HepG2 (cell line): Measurements from ENCODE around the gene NXPH1. TPM values are rescaled to one million over a fixed set of nuclear protein-coding genes. Genes with fewer than 3 reads are reported as not detected.
A peak's percentile ranks its signal among the peaks of the same experiment; 100 is the strongest.

Experiments used
- ATAC-seq: fragments of 200-7000 bp; cut with Tn5 transposase; 3 replicates; pipeline ENCODE4 v1.9.1; 2020; ENCODE audit warnings: mild to moderate bottlenecking, moderate library complexity
- BruUV-seq: library from RNA; stranded (reverse); fragments of 400-500 nt; replicated peaks from 2 replicates; lab custom pipeline; 2021; lab: Mats Ljungman, UMichigan
- CTCF ChIA-PET: fragments of 300-600 bp; formaldehyde crosslinking; extraction: SDS; loops from one replicate; lab custom pipeline; 2021; ENCODE audit warnings: low total read pairs, inconsistent platforms, low intra/inter-chr PET ratio; lab: Yijun Ruan, JAX
- POLR2A ChIA-PET: fragments of 350-600 bp; sonication (Branson Sonifier 250); formaldehyde crosslinking; loops from one replicate; lab custom pipeline; 2020; ENCODE audit warnings: antibody characterized with exemption, inconsistent platforms; lab: Yijun Ruan, JAX
- DNase-seq: peaks from one replicate; pipeline ENCODE4 v3.0.0-alpha.2; 2015; ENCODE audit warnings: low spot score
- FAIRE-seq: peaks from 3 replicates; lab custom pipeline; 2011; peaks lifted over from hg19 to GRCh38; lab: Jason Lieb, UNC
- H2AFZ ChIP-seq: one replicate; pipeline ENCODE4 v1.6.1; 2011; ENCODE audit warnings: low read length, inconsistent platforms
- H3K27ac ChIP-seq: fragments of 300-600 bp; 3 replicates; pipeline ENCODE4 v1.8.0; 2011; ENCODE audit warnings: mixed run types, mild to moderate bottlenecking, mixed read lengths, low read length, inconsistent platforms; ENCODE audit not compliant: insufficient read depth; ENCODE audit errors: extremely low read length
- H3K27me3 ChIP-seq, 2 experiments: fragments of 200-600 bp in 1 of 2; 2 replicates in 1 of 2; 3 replicates in 1 of 2; pipeline versions ENCODE4 v1.6.0 to v1.8.0; 2011; ENCODE audit warnings: low read length in 2 of 2, mild to moderate bottlenecking in 2 of 2, moderate library complexity in 2 of 2, inconsistent platforms in 1 of 2; ENCODE audit not compliant: insufficient read depth in 2 of 2, control insufficient read depth in 1 of 2
- H3K36me3 ChIP-seq, 2 experiments: fragments of 200-600 bp in 1 of 2; replicated peaks in 1 of 2; 2 replicates in 1 of 2; 3 replicates in 1 of 2; pipeline versions ENCODE4 v1.5.1 to v1.8.0; 2011; ENCODE audit warnings: low read length in 2 of 2, inconsistent platforms in 1 of 2; ENCODE audit not compliant: insufficient read depth in 2 of 2, control insufficient read depth in 1 of 2
- H3K4me1 ChIP-seq: 2 replicates; pipeline ENCODE4 v1.5.1; 2012; ENCODE audit warnings: low read length, inconsistent platforms; ENCODE audit not compliant: insufficient read depth
- H3K4me2 ChIP-seq: 2 replicates; pipeline ENCODE4 v1.6.0; 2011; ENCODE audit warnings: low read depth, low read length, inconsistent platforms
- H3K4me3 ChIP-seq, 3 experiments: fragments of 200-600 bp in 1 of 3; sonication (generic), shearing (Covaris generic) in 1 of 3; replicated peaks in 1 of 3; 2 replicates each; pipeline ENCODE4 v1.5.1; 2011 to 2016; ENCODE audit warnings: low read length in 3 of 3, inconsistent platforms in 2 of 3, low read depth in 2 of 3, mild to moderate bottlenecking in 2 of 3, control low read depth in 1 of 3, mixed read lengths in 1 of 3; ENCODE audit not compliant: insufficient read depth in 1 of 3
- H3K79me2 ChIP-seq: one replicate; pipeline ENCODE4 v1.6.1; 2011; ENCODE audit warnings: low read length, inconsistent platforms; ENCODE audit not compliant: insufficient read depth
- H3K9ac ChIP-seq: 2 replicates; pipeline ENCODE4 v1.6.0; 2011; ENCODE audit warnings: mild to moderate bottlenecking, low read depth, low read length, inconsistent platforms; ENCODE audit not compliant: insufficient read depth
- H3K9me3 ChIP-seq: 2 replicates; pipeline ENCODE4 v1.5.1; 2012; ENCODE audit warnings: mild to moderate bottlenecking, low read length
- H4K20me1 ChIP-seq: 2 replicates; pipeline ENCODE4 v1.6.0; 2011; ENCODE audit warnings: inconsistent platforms, mild to moderate bottlenecking, low read length, moderate library complexity; ENCODE audit not compliant: insufficient read depth
- ATF4 ChIP-seq, 2 experiments: fragments of 450-650 bp in 1 of 2; sonication (generic) in 1 of 2; formaldehyde crosslinking; IDR thresholded peaks; 2 replicates each; pipeline versions ENCODE4 v1.5.0 to v1.8.0; 2020 to 2022; ENCODE audit warnings: mild to moderate bottlenecking in 1 of 2, missing genetic modification reagents in 1 of 2
- HDAC6 ChIP-seq: fragments of 200-600 bp; sonication (generic); IDR thresholded peaks from 2 replicates; pipeline ENCODE4 v1.7.0; 2017; ENCODE audit warnings: mild to moderate bottlenecking, antibody characterized with exemption, low read length, low read depth
- MAFK ChIP-seq, 2 experiments: IDR thresholded peaks in 1 of 2; conservative IDR thresholded peaks in 1 of 2; 2 replicates each; pipeline ENCODE4 v1.6.1; 2011; ENCODE audit warnings: improper control_type of control experiment in 2 of 2, low read length in 2 of 2
- SP5 ChIP-seq: IDR thresholded peaks from 2 replicates; pipeline ENCODE4 v1.6.1; 2016; ENCODE audit warnings: low read depth, borderline replicate concordance
- XBP1 ChIP-seq: sonication (generic); formaldehyde crosslinking; IDR thresholded peaks from 2 replicates; pipeline ENCODE4 v1.5.0; 2020; ENCODE audit warnings: missing genetic modification reagents
- ZFYVE20 ChIP-seq: sonication (generic); formaldehyde crosslinking; IDR thresholded peaks from 2 replicates; pipeline ENCODE4 v1.8.0; 2023; ENCODE audit warnings: low read depth, mild to moderate bottlenecking, moderate library complexity, missing genetic modification reagents, borderline replicate concordance
- ZSCAN5A ChIP-seq: sonication (generic); formaldehyde crosslinking; IDR thresholded peaks from 2 replicates; pipeline ENCODE4 v1.8.0; 2022; ENCODE audit warnings: mild to moderate bottlenecking, missing genetic modification reagents, borderline replicate concordance
- WGBS: methylation state at CpG from one replicate; pipeline ENCODE4 v1.1.6; 2017; ENCODE audit warnings: low lambda C conversion rate; 5-methylcytosine and 5-hydroxymethylcytosine counted together
- in situ Hi-C: cut with HindIII; loops from 2 replicates; pipeline ENCODE4 v1.10.0; 2017; ENCODE audit warnings: low pct_unique_long_range_greater_than_20kb; ENCODE audit not compliant: extremely low pct_ligation_motif_present
- intact Hi-C: fragments of 100-400 bp; cut with micrococcal nuclease; formaldehyde crosslinking; loops from one replicate; pipeline ENCODE4 v1.10.0; 2022; ENCODE audit not compliant: unreplicated experiment
- polyA plus RNA-seq, 8 experiments: library from polyadenylated mRNA; depleted of rRNA in 3 of 8; stranded (reverse) in 7 of 8; unstranded in 1 of 8; fragments of >200 nt; fragmentation: Illumina TruSeq in 4 of 8; extraction: Trizol in 4 of 8; gene quantifications; 2 replicates each; pipeline versions ENCODE4 v1.2.1 to v1.2.3, GENCODE V29; 2011 to 2016; ENCODE audit warnings: low read depth in 4 of 8, missing spikeins in 1 of 8, mixed read lengths in 1 of 8; ENCODE audit not compliant: insufficient read depth in 1 of 8
- total RNA-seq, 5 experiments: library from RNA; depleted of rRNA; stranded (reverse); fragments of >200 nt; fragmentation: Illumina TruSeq; extraction: Trizol; gene quantifications; 2 replicates each; pipeline ENCODE4 v1.2.3, GENCODE V29; 2016; ENCODE audit warnings: low read depth in 1 of 5

NXPH1 gene
- total and polyA plus RNA-seq, 2 of the 13 experiments (the other 11 are each of a cell fraction or from before 2014, with no cell fraction given) = not detected

DNA sequence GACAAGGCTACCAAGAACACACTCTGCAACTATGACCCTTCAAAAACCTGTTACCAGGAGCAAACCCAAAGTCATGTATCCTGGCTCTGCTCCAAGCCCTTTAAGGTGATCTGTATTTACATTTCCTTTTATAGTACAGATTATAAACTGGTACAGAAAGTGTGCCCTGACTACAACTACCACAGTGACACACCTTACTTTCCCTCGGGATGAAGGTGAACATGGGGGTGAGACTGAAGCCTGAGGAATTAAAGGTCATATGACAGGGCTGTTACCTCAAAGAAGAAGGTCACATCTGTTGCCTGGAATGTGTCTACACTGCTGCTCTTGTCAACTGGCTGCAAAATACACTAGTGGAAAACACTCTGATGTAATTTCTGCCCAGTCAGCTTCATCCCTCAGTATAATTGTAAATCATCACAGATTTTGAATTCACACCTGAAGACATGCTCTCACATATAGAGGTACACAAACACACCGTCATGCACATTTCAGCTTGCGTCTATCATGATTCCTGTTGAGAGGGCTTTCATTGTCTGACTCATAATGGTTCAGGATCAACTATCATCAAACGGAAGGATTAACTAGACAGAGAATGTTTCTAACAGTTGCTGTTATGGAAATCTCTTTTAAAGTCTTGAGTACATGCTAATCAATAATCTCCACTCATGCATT, 318.3 kb downstream of the NXPH1 start:
- DNase-seq (no peak), ATAC-seq (no peak), FAIRE-seq (no peak)
- in situ Hi-C loops (no loop called here), intact Hi-C loops (no loop called here)
- Histone ChIP-seq H2AFZ (no peak overlapping the region), H3K27ac (no peak overlapping the region), H3K9me3 (peaks cover 23% of the 10 kb centered on the region), H3K4me1 (no peaks in the 10 kb centered on the region), H3K36me3 (no peaks in the 10 kb centered on the region), H3K27me3 (no peaks in the 10 kb centered on the region), H3K79me2 (no peaks in the 10 kb centered on the region), H3K4me3 (no peak overlapping the region), H3K9ac (no peak overlapping the region), H4K20me1 (no peaks in the 10 kb centered on the region), H3K4me2 (no peak overlapping the region)
- ChIA-PET POLR2A (no interaction called here), CTCF (no interaction called here)
- no TSS peak for BruUV-seq
- WGBS = 30% methylated on average over 4 of the region's 4 CpGs
- no peak for TF ChIP-seq XBP1
- no peak for TF ChIP-seq HDAC6
- TF ChIP-seq MAFK (conservative IDR thresholded peaks at IDR 0.05 in 1 of 2, IDR thresholded peaks at IDR 0.05 in 1 of 2; ENCODE audit: low read length in 2 of 2) = 0 out of 4 replicates have a peak, but pooled peaks of 1 of the 2 experiments have one; percentile 5
- TF ChIP-seq ZSCAN5A (CRISPR knock-in tag) = no peak
- TF ChIP-seq ATF4 (CRISPR knock-in tag; IDR thresholded peaks at IDR 0.05) = no peak
- no peak for TF ChIP-seq ZFYVE20 (CRISPR knock-in tag)
- TF ChIP-seq SP5 = no peak
